OCI-LY1 (cell line): ENCODE measurements around the gene LIMA1.

ENCODE experiments used
- H2AFZ ChIP-seq: fragments of 200-600 bp; sonication (generic), shearing (Covaris generic); 2 replicates; pipeline ENCODE4 v1.6.0; 2014; ENCODE audit warnings: antibody characterized with exemption, mild to moderate bottlenecking, low read length
- H3F3A ChIP-seq: fragments of 200-600 bp; sonication (generic), shearing (Covaris generic); 2 replicates; pipeline ENCODE4 v1.6.0; 2014; ENCODE audit warnings: mild to moderate bottlenecking, antibody characterized with exemption, low read length, moderate library complexity; ENCODE audit not compliant: insufficient read depth
- H3K27ac ChIP-seq: fragments of 200-600 bp; sonication (generic); 2 replicates; pipeline ENCODE4 v1.5.1; 2014; ENCODE audit warnings: low read length, mixed run types, mild to moderate bottlenecking, low read depth; ENCODE audit not compliant: poor library complexity, severe bottlenecking
- H3K27me3 ChIP-seq: fragments of 200-600 bp; sonication (generic); 2 replicates; pipeline ENCODE4 v1.6.0; 2014; ENCODE audit warnings: antibody characterized with exemption, mild to moderate bottlenecking, low read length, moderate library complexity; ENCODE audit not compliant: insufficient read depth
- H3K36me3 ChIP-seq: fragments of 200-600 bp; sonication (generic); 2 replicates; pipeline ENCODE4 v1.6.1; 2014; ENCODE audit warnings: mild to moderate bottlenecking, antibody characterized with exemption, low read length, moderate library complexity, mixed read lengths; ENCODE audit not compliant: insufficient read depth
- H3K4me1 ChIP-seq: fragments of 200-600 bp; sonication (generic); 2 replicates; pipeline ENCODE4 v1.5.1; 2014; ENCODE audit warnings: mild to moderate bottlenecking, low read length, moderate library complexity; ENCODE audit not compliant: insufficient read depth, severe bottlenecking
- H3K4me2 ChIP-seq: fragments of 200-600 bp; sonication (generic), shearing (Covaris generic); 2 replicates; pipeline ENCODE4 v1.6.1; 2014; ENCODE audit warnings: low read length
- H3K4me3 ChIP-seq: fragments of 200-600 bp; sonication (generic); 2 replicates; pipeline ENCODE4 v1.5.1; 2014; ENCODE audit warnings: low read length, low read depth, mild to moderate bottlenecking, mixed read lengths; ENCODE audit not compliant: poor library complexity, severe bottlenecking
- H3K79me2 ChIP-seq: fragments of 200-600 bp; shearing (Covaris generic); 2 replicates; pipeline ENCODE4 v1.6.1; 2016; ENCODE audit warnings: mixed run types, low read length, mixed read lengths; ENCODE audit not compliant: insufficient read depth
- H3K9ac ChIP-seq: fragments of 200-600 bp; sonication (generic), shearing (Covaris generic); 2 replicates; pipeline ENCODE4 v1.6.1; 2014; ENCODE audit warnings: mild to moderate bottlenecking, low read length, mixed read lengths
- H3K9me2 ChIP-seq: fragments of 200-600 bp; sonication (generic), shearing (Covaris generic); 2 replicates; pipeline ENCODE4 v1.6.1; 2014; ENCODE audit warnings: low read depth, mild to moderate bottlenecking, low read length, mixed read lengths
- H3K9me3 ChIP-seq: fragments of 200-600 bp; shearing (Covaris generic); 2 replicates; pipeline ENCODE4 v1.6.1; 2014; ENCODE audit warnings: low read length, mixed read lengths
- H4K20me1 ChIP-seq: fragments of 200-600 bp; sonication (generic), shearing (Covaris generic); 2 replicates; pipeline ENCODE4 v1.6.0; 2016; ENCODE audit warnings: mild to moderate bottlenecking, low read length; ENCODE audit not compliant: insufficient read depth
- EZH2 ChIP-seq: fragments of 200-600 bp; sonication (generic), shearing (Covaris generic); IDR thresholded peaks from 2 replicates; pipeline ENCODE4 v1.8.0; 2017; ENCODE audit warnings: borderline replicate concordance, mixed run types, mild to moderate bottlenecking, antibody characterized with exemption, low read length, moderate library complexity, mixed read lengths
- TF ChIP-seq, protein P1 (sequence below): fragments of 200-600 bp; sonication (generic), shearing (Covaris generic); IDR thresholded peaks from 2 replicates; pipeline ENCODE4 v1.5.1; 2017; ENCODE audit warnings: mild to moderate bottlenecking, antibody characterized with exemption, low read length, moderate library complexity, mixed read lengths

Gene LIMA1

GRCh38 chr12:50246197-50246865 is 37.0 kb downstream of the LIMA1 start:
- TF ChIP-seq, protein P1, sequence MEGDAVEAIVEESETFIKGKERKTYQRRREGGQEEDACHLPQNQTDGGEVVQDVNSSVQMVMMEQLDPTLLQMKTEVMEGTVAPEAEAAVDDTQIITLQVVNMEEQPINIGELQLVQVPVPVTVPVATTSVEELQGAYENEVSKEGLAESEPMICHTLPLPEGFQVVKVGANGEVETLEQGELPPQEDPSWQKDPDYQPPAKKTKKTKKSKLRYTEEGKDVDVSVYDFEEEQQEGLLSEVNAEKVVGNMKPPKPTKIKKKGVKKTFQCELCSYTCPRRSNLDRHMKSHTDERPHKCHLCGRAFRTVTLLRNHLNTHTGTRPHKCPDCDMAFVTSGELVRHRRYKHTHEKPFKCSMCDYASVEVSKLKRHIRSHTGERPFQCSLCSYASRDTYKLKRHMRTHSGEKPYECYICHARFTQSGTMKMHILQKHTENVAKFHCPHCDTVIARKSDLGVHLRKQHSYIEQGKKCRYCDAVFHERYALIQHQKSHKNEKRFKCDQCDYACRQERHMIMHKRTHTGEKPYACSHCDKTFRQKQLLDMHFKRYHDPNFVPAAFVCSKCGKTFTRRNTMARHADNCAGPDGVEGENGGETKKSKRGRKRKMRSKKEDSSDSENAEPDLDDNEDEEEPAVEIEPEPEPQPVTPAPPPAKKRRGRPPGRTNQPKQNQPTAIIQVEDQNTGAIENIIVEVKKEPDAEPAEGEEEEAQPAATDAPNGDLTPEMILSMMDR = no peak
- no peak for TF ChIP-seq EZH2
- Histone ChIP-seq H3K9me3 (no peaks in the 10 kb centered on the region), H4K20me1 (no peaks in the 10 kb centered on the region), H3K79me2 (no peaks in the 10 kb centered on the region), H3K9ac (no peak overlapping the region), H2AFZ (no peak overlapping the region), H3K27me3 (0 out of 2 replicates have a peak, but pooled peaks cover 4% of the 10 kb centered on the region), H3K4me1 (no peaks in the 10 kb centered on the region), H3K4me2 (no peak overlapping the region), H3K9me2 (no peaks in the 10 kb centered on the region), H3K27ac (no peak overlapping the region), H3K36me3 (no peaks in the 10 kb centered on the region), H3K4me3 (no peak overlapping the region), H3F3A (no peaks in the 10 kb centered on the region)

DNA sequence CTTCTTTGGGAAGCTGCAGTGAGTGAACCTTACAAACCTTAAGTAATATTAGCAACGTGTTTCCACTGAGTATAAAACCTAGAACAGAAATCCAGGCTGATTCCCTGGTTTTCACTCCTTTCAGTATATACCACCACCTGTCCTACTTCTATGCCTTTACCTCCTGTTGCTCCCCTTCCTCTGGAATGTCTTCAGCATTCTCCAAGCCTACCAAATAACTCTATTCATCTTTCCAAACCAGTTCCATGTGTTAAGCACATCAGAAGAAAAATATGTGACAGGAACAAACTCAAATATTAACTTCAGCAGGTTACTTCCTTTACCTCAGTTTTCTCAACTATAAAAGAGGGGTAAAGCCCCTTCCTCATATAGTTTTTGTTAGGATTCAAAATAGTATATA is 39.8 kb downstream of the LIMA1 start:
- Histone ChIP-seq H3K4me1 (no peaks in the 10 kb centered on the region), H3K27ac (no peak overlapping the region), H3K79me2 (no peaks in the 10 kb centered on the region), H3F3A (no peaks in the 10 kb centered on the region), H4K20me1 (no peaks in the 10 kb centered on the region), H3K36me3 (no peaks in the 10 kb centered on the region), H3K4me3 (no peak overlapping the region), H3K27me3 (no peaks in the 10 kb centered on the region), H3K9me3 (no peaks in the 10 kb centered on the region), H3K9me2 (no peaks in the 10 kb centered on the region), H3K4me2 (no peak overlapping the region), H2AFZ (no peak overlapping the region), H3K9ac (no peak overlapping the region)
- no peak for TF ChIP-seq EZH2
- TF ChIP-seq, protein P1 = no peak

DNA sequence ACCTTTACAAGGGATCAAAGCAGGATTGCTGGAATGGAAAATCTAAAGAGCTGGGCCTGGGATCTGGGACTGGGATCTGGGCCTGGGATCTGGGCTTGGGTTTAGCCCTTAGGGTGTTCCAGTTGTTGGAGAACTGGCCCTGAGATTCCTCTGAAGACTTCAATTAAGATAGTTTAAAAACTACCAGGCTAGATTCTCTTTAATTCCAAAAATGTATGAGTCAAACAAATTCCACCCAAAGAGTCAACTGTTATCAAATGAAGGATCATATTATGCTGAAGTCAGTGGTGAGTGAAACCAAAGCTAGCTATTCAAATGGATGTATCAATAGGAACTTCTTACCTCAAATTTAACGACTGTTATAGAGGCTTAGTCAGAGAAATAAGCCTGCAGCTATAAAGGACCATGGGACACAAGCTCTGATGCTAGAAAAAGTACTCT is 40.5 kb downstream of the LIMA1 start:
- H3K9me3 ChIP-seq = no peaks in the 10 kb centered on the region
- no peak overlapping the region for H3K4me2 ChIP-seq
- H3K27me3 ChIP-seq = no peaks in the 10 kb centered on the region
- no peak overlapping the region for H3K4me3 ChIP-seq
- no peak overlapping the region for H3K27ac ChIP-seq
- no peaks in the 10 kb centered on the region for H3K79me2 ChIP-seq
- H3K36me3 ChIP-seq = no peaks in the 10 kb centered on the region
- no peaks in the 10 kb centered on the region for H3K9me2 ChIP-seq
- H4K20me1 ChIP-seq = no peaks in the 10 kb centered on the region
- no peak overlapping the region for H3K9ac ChIP-seq
- TF ChIP-seq, protein P1 = no peak
- TF ChIP-seq EZH2 = no peak
- no peaks in the 10 kb centered on the region for H3K4me1 ChIP-seq
- H2AFZ ChIP-seq = no peak overlapping the region
- no peaks in the 10 kb centered on the region for H3F3A ChIP-seq
